H1 (cell line): ENCODE measurements around the gene ITGA6.

Experiments
- CTCF ChIP-seq, 3 experiments: IDR thresholded peaks; 1 replicate in 2 of 3; 2 replicates in 1 of 3; pipeline versions ENCODE4 v1.5.1 to v1.6.1; 2011; ENCODE audit warnings: low read length in 3 of 3, mild to moderate bottlenecking in 3 of 3, inconsistent platforms in 2 of 3, low read depth in 1 of 3, moderate library complexity in 1 of 3; ENCODE audit not compliant: insufficient read depth in 1 of 3; ENCODE audit errors: control extremely low read depth in 1 of 3
- EP300 ChIP-seq, 2 experiments: IDR thresholded peaks; 1 replicate in 1 of 2; 2 replicates in 1 of 2; pipeline ENCODE4 v1.6.1; 2011 to 2012; ENCODE audit warnings: low read depth in 2 of 2, low read length in 2 of 2, mild to moderate bottlenecking in 2 of 2, borderline replicate concordance in 1 of 2, inconsistent platforms in 1 of 2, moderate library complexity in 1 of 2
- EZH2 ChIP-seq: fragments of 200-600 bp; sonication (generic); IDR thresholded peaks from 2 replicates; pipeline ENCODE4 v1.7.1; 2012; ENCODE audit warnings: low read depth, mild to moderate bottlenecking, moderate library complexity, low read length, inconsistent platforms; ENCODE audit not compliant: severe bottlenecking
- JUND ChIP-seq: IDR thresholded peaks from 2 replicates; pipeline ENCODE4 v1.6.1; 2011; ENCODE audit warnings: mild to moderate bottlenecking, improper control_type of control experiment, low read length
- KDM4A ChIP-seq: IDR thresholded peaks from one replicate; pipeline ENCODE4 v1.7.1; 2012; ENCODE audit warnings: low read depth, mild to moderate bottlenecking, moderate library complexity, low read length, inconsistent platforms; ENCODE audit not compliant: severe bottlenecking
- POLR2A ChIP-seq, 2 experiments: IDR thresholded peaks; 1 replicate in 1 of 2; 2 replicates in 1 of 2; pipeline ENCODE4 v1.6.1; 2011; ENCODE audit warnings: low read depth in 2 of 2, low read length in 2 of 2, mild to moderate bottlenecking in 2 of 2; ENCODE audit errors: control extremely low read depth in 1 of 2
- POLR2AphosphoS5 ChIP-seq: IDR thresholded peaks from 2 replicates; pipeline ENCODE4 v1.6.1; 2011; ENCODE audit warnings: low read depth, low read length

DNA sequence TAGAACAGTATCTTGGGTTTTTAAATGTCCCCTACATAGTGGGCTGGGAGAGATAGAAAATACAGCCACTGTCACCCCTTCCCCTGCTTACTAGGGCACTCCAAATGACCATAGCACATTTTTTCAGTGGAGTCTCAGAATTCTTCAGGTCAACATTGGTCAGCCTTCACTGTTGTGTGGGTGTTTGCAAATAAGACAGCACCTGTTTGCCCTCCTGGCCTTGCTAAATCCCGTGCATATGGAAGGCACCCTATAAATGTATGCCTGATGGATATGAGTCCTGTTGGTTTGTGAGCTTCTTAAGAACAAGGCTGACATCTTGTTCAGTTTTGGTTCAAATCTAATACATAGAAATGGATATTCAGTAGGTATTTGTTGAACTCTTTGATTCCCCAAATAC is 12.5 kb downstream of the ITGA6 start:
- TF ChIP-seq EP300 (IDR thresholded peaks at IDR 0.05; ENCODE audit: borderline replicate concordance in 1 of 2, low read depth in 2 of 2, low read length in 2 of 2) (no peak), POLR2AphosphoS5 (no peak), JUND (no peak), KDM4A (no peak), POLR2A (IDR thresholded peaks at IDR 0.05; ENCODE audit: control extremely low read depth in 1 of 2, low read depth in 2 of 2, low read length in 2 of 2) (no peak), CTCF (IDR thresholded peaks at IDR 0.05; ENCODE audit: control extremely low read depth in 1 of 3, insufficient read depth in 1 of 3, low read depth in 1 of 3, low read length in 3 of 3) (no peak), EZH2 (no peak)
